ENCODE results near the gene MMS19.
A peak's percentile ranks its signal among the peaks of the same experiment; 100 is the strongest.

The MMS19 gene, protein sequence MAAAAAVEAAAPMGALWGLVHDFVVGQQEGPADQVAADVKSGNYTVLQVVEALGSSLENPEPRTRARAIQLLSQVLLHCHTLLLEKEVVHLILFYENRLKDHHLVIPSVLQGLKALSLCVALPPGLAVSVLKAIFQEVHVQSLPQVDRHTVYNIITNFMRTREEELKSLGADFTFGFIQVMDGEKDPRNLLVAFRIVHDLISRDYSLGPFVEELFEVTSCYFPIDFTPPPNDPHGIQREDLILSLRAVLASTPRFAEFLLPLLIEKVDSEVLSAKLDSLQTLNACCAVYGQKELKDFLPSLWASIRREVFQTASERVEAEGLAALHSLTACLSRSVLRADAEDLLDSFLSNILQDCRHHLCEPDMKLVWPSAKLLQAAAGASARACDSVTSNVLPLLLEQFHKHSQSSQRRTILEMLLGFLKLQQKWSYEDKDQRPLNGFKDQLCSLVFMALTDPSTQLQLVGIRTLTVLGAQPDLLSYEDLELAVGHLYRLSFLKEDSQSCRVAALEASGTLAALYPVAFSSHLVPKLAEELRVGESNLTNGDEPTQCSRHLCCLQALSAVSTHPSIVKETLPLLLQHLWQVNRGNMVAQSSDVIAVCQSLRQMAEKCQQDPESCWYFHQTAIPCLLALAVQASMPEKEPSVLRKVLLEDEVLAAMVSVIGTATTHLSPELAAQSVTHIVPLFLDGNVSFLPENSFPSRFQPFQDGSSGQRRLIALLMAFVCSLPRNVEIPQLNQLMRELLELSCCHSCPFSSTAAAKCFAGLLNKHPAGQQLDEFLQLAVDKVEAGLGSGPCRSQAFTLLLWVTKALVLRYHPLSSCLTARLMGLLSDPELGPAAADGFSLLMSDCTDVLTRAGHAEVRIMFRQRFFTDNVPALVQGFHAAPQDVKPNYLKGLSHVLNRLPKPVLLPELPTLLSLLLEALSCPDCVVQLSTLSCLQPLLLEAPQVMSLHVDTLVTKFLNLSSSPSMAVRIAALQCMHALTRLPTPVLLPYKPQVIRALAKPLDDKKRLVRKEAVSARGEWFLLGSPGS

GRCh38 chr10:97498076-97498840 lies at the start of gene MMS19:
MMS19 (minus strand) TSS chr10:97498422; CDS start chr10:97498384, 38 bp downstream.
- DNase-seq (ENCODE audit: low read depth) = peak; percentile 98

GRCh38 chr10:97547962-97548361 lies 49.7 kb upstream of the MMS19 start:
- DNase-seq (ENCODE audit: low read depth) = no peak

- DNase-seq (ENCODE audit: low read depth) = no peak
Measured at GRCh38 chr10:97547271-97547600, 49.0 kb upstream of the MMS19 start.

- DNase-seq (ENCODE audit: low read depth) = no peak
Measured at GRCh38 chr10:97546456-97547270, 48.4 kb upstream of the MMS19 start.

- DNase-seq (ENCODE audit: low read depth) = peak; percentile 99
Measured at GRCh38 chr10:97543025-97543546, 44.9 kb upstream of the MMS19 start.

DNA sequence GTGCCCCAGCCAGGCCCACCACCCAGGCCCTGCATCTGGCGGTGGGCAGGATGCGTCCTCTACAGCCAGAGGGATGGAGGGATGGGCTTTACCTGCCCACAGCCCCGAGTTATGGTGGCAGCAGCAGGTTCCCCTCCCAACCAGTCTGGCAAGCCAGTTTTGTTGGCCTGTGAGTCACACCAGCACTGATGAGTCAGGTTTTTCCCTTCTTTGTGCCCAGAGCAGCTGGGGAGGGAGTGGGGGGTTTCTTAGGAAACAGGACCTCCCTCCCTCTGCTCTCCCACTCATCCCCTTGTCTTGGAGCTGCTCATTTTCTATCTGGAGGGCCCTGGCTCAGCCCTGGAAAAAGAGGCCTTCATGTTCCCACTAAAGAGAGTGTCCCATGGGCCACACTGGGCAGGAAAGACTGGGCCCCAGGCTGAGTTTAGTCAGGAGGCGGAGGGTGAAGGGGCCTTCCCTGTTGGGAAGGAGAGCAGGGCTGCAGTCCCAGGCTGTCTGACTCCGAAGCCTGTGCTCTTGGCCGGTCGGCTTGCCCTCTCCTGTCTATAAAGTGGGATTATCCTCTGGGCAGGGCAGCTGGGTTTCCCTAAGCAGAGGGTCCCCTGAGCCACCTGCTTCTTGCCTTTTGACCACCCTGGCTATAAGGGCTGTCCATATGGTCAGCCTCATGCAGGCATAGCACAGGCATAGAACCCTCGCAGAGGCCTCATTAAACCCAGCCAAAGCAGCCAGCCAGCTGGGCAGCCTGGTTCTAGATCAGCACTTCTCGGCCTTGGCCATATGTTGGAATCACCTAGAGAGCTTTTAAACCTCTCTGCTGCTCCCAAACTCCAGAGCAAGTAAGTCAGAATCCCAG lies 44.2 kb upstream of the MMS19 start:
- peak; percentile 95 for DNase-seq (ENCODE audit: low read depth)

DNA sequence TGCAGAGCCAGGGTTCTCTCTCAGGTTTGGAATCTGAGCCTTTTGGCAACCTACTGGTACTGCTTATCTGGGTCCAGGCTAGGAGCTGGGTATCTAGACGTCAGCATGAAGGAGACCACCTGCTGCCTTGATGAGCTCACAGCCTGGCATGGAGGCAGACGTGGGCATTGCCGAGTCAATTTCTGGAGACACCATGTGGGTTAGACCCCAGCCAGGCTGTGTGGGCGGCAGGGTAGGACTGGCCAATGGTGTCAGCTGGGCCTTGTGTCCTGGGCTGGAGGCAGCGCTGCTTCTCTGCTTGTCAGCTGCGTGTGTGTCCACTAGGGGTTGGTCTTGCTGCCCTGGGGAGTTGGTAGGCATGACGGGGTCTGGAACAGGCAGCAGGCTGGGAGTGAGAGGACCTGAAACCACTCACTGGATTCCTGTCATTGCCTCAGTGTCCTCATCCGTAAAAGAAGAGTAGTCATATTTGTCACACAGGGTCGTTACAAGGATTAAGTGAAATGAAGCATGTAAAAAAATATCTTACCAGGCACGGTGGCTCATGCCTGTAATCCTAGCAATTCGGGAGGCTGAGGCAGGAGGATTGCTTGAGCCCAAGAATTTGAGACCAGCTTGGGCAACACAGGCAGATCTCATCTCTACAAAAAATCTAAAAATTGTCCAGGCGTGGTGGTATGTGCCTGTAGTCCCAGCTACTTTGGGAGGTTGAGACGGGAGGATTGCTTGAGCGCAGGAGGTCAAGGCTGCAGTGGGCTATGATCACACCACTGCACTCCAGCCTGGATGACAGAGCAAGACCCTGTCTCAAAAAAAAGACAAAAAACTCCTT lies 42.7 kb upstream of the MMS19 start:
- no peak for DNase-seq (ENCODE audit: low read depth)

GRCh38 chr10:97539523-97540200 lies 41.4 kb upstream of the MMS19 start:
- peak; percentile 58 for DNase-seq (ENCODE audit: low read depth)

DNA sequence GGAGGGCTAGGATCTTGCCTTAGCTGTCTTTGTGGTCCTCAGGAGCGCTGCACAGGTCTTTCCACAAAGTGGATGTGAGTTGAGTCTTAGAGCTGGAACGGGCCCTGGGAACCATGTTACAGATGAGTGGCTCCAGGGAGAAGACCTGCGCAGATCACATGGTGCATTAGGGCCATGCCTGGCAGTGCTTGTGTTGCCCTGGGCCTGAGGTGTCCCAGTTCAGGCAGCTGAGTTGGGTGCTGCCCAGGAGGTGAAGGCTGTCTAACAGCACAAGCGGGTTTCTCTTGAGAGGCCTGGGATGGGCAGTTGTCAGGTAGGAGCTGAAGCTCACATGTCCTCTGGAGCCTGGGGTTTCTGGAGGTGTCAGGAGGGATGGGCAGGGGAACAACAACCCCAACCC lies 40.6 kb upstream of the MMS19 start:
- no peak for DNase-seq (ENCODE audit: low read depth)

DNA sequence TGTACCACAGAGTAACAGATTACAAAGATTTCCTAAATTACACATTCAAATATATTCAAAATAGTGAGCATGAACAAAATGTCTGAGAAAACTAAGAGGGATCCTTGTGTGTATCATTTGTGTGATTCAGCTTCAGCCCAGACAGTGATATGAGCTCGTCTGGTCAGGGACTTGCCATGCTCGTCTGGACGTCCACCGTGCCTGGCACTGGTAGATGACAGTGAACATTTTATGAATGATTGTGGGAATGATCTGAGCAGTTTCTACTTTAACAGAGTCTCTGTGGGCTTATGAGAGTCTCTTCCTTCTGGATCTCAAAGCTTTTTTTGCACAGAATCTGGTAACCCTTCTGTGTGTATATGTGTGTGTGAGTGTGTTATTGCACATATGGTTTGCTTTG lies 40.2 kb upstream of the MMS19 start:
- peak; percentile 24 for DNase-seq (ENCODE audit: low read depth)

GRCh38 chr10:97537186-97537869 lies 39.1 kb upstream of the MMS19 start:
- no peak for DNase-seq (ENCODE audit: low read depth)

DNA sequence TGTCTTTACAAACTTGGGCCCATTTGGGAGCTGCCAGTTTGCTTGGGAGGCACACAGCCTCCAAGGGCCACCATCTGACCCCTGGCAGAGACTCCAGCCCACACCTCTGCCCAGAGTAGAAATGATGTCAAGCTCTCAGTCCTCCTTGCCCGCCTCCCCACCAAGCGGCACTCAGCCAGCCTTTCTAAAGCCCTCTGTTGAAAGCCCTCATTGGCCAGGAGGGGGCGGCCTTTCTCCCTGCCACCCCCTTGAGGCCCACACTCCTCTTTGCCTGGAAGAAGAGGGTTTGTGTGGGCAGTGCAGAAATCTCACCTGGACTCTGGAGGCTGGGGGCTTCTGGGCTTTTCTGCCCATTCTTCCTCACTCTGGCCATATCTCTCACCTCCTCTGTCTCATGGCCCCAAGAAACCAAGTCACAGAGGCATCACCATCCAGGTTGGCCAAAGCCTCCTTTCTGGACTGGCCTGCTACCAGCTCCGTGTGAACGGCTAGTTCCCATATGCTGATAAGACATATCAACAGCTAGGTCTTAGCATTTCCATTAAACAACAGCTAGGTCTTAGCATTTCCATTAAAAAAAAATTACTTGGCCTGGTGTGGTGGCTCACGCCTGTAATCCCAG lies 36.6 kb upstream of the MMS19 start:
- DNase-seq (ENCODE audit: low read depth) = peak; percentile 59

DNA sequence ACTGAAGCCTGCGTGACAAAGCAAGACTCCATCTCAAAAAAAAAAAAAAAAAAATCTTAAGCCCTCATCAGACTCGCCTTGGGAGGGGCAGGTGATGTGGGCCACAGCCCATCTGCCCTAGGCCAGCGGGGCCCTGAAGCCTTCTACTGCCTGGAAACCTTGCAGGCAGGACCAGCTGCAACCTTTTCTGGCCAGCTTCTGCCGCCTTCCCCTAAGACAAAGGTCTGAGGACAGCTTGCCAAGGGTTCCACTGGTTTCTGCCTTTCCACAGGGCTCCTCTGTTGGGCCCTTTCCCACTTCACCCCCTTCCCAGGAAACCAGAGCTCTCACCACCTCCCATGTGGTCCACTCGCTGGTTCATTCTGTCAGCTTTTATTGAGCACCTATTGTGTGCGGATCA lies 35.7 kb upstream of the MMS19 start:
- DNase-seq (ENCODE audit: low read depth) = no peak

DNA sequence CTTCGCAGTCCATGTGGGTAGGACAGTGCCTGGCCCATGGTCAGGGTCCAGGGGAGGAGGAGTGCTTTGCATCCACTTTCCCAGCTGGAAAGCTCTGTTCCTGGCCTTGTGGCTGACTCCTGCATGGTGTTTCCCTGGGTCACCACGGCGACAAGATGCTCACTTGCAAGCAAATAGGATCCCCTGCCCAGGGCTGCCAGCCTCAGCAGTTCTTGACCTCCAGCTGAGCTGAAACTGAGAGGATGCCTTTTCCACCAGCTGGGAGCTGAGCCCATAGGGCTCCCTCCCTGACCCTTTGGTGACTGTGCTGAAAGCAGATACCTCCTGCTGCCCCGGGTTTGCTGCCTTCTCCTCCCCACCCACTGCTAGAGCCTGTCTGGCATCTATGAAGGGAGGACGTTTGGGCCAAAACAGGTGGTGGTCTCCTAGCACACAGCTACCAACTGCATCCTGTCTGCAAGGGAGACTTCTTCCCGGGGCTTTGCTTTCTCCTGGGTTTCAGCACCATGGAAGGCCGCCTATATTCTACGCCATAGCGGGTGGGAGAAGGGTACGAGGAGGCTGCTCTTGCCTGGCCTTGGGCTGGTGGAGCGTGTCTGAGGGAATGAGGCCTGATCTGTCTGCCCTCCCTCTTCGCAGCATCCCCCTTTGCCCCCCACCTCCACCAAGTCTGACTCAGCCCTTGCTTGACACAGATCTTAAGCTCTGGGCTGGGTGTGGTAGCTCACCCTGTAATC lies 34.9 kb upstream of the MMS19 start:
- DNase-seq (ENCODE audit: low read depth) = peak; percentile 42

DNA sequence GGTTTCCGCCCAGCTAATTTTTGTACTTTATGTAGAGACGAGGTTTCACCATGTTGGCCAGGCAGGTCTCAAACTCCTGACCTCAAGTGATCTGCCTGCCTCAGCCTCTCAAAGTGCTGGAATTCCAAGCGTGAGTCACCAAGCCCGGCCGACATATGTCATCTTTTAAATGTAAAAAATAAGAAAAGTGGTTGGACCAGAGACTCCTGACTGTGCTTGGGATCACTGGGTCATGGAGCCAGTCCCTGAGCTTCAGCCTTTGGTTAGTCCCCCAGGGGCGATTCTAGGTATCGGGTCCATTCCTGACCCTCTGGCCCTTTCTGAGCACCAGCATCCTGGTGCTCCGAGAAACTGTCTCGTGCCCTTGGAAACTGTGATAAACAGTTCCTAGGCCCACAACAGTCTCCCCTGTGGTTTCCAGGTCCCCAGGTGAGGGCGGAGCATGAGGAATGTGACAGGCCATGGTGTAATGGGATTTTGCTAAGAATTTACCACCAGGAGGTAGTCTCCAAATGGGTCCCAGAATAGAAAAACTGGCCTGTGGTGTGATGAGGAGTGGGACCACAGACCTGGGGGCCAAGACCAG lies 33.3 kb upstream of the MMS19 start:
- peak; percentile 84 for DNase-seq (ENCODE audit: low read depth)

DNA sequence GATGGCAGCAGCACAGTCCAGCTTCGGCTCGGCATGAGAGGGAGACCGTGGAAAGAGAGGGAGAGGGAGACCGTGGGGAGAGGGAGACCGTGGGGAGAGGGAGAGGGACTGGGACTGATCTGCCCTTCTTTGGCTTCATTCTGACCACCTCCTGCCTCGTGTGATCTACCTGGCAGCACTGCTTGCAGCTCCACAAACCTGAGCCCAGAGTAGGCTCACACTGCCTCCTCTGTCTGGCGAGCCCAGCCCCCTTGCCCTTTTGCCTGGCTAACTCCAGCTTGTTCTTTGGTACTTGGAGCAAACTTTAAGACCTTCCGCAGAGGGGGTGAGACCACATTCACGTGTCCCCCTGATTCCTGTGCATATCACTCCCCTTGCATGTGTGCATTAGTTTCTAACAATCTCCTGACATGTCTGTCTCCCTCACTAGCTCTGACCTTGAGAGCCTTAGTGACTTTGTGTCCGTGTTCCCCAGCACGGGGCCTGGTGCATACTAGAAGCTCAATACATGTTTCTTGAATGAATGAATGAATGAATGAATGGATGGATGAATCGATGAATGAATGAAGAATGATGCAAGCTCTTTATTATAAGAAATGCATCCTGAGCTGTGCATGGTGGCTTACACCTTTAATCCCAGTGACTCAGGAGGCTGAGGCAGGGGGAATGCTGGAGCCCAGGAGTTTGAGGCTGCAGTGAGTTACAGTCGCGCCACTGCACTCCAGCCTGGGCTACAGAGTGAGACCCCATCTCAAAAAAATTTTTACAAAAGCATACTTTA lies 31.7 kb upstream of the MMS19 start:
- no peak for DNase-seq (ENCODE audit: low read depth)

Measured in ELR (cell line).